Nephron progenitor cell (in vitro differentiated cells): Measurements from ENCODE around the gene CALML5.

ENCODE experiments used
- DNase-seq: peaks from one replicate; pipeline ENCODE4 v3.0.0; 2021
- H3K27ac Mint-ChIP-seq: 2 replicates; pipeline ENCODE4 v1.8.0; 2021; ENCODE audit warnings: mild to moderate bottlenecking, moderate library complexity, mixed read lengths
- H3K27me3 Mint-ChIP-seq: 2 replicates; pipeline ENCODE4 v1.8.0; 2021; ENCODE audit warnings: mild to moderate bottlenecking, low read depth, mixed read lengths; ENCODE audit not compliant: poor library complexity
- H3K36me3 Mint-ChIP-seq: 2 replicates; pipeline ENCODE4 v1.8.0; 2021; ENCODE audit warnings: low read depth, mixed read lengths
- H3K4me1 Mint-ChIP-seq: 2 replicates; pipeline ENCODE4 v1.8.0; 2021; ENCODE audit warnings: mixed read lengths
- H3K4me3 Mint-ChIP-seq: 2 replicates; pipeline ENCODE4 v1.8.0; 2021; ENCODE audit warnings: mild to moderate bottlenecking, moderate library complexity, mixed read lengths
- H3K9me3 Mint-ChIP-seq: 2 replicates; pipeline ENCODE4 v1.8.0; 2021; ENCODE audit warnings: mild to moderate bottlenecking, moderate library complexity, mixed read lengths
- CTCF ChIP-seq: fragments of 200-600 bp; sonication (generic); IDR thresholded peaks from 2 replicates; pipeline ENCODE4 v1.5.0; 2021; ENCODE audit warnings: antibody characterized with exemption

The CALML5 gene

GRCh38 chr10:5498791-5499492 lies 428 bp downstream of the CALML5 start:
- TF ChIP-seq CTCF: no peak
- Mint-ChIP-seq H3K27me3 (no peaks in the 10 kb centered on the region), H3K9me3 (no peaks in the 10 kb centered on the region), H3K4me3 (no peak overlapping the region), H3K4me1 (peaks cover 29% of the 10 kb centered on the region), H3K36me3 (no peaks in the 10 kb centered on the region), H3K27ac (no peak overlapping the region)
- no peak for DNase-seq

GRCh38 chr10:5497948-5498730 lies 1.2 kb downstream of the CALML5 start:
- DNase-seq: no peak
- no peak for TF ChIP-seq CTCF
- H3K36me3 Mint-ChIP-seq: no peaks in the 10 kb centered on the region
- H3K4me1 Mint-ChIP-seq: peaks cover 36% of the 10 kb centered on the region
- H3K9me3 Mint-ChIP-seq: no peaks in the 10 kb centered on the region
- no peak overlapping the region for H3K4me3 Mint-ChIP-seq
- H3K27me3 Mint-ChIP-seq: no peaks in the 10 kb centered on the region
- H3K27ac Mint-ChIP-seq: no peak overlapping the region

DNA sequence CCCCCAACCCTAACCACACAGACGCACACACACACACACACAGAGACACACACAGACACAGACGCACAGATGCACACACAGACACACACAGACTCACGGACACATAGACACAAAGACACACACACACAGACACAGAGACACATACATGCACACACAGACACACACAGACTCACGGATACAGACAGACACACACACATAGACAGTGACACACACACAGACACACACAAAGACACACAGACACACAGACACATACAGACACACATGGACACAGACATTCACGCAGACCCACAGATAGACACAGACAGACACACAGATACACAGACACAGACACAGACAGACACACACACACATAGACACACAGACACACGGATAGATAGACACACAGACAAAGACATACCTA lies 2.1 kb downstream of the CALML5 start:
- peaks cover 30% of the 10 kb centered on the region for H3K4me1 Mint-ChIP-seq
- no peak for TF ChIP-seq CTCF
- DNase-seq: no peak
- peaks cover 2% of the 10 kb centered on the region for H3K9me3 Mint-ChIP-seq
- no peak overlapping the region for H3K27ac Mint-ChIP-seq
- H3K36me3 Mint-ChIP-seq: no peaks in the 10 kb centered on the region
- no peaks in the 10 kb centered on the region for H3K27me3 Mint-ChIP-seq
- no peak overlapping the region for H3K4me3 Mint-ChIP-seq

DNA sequence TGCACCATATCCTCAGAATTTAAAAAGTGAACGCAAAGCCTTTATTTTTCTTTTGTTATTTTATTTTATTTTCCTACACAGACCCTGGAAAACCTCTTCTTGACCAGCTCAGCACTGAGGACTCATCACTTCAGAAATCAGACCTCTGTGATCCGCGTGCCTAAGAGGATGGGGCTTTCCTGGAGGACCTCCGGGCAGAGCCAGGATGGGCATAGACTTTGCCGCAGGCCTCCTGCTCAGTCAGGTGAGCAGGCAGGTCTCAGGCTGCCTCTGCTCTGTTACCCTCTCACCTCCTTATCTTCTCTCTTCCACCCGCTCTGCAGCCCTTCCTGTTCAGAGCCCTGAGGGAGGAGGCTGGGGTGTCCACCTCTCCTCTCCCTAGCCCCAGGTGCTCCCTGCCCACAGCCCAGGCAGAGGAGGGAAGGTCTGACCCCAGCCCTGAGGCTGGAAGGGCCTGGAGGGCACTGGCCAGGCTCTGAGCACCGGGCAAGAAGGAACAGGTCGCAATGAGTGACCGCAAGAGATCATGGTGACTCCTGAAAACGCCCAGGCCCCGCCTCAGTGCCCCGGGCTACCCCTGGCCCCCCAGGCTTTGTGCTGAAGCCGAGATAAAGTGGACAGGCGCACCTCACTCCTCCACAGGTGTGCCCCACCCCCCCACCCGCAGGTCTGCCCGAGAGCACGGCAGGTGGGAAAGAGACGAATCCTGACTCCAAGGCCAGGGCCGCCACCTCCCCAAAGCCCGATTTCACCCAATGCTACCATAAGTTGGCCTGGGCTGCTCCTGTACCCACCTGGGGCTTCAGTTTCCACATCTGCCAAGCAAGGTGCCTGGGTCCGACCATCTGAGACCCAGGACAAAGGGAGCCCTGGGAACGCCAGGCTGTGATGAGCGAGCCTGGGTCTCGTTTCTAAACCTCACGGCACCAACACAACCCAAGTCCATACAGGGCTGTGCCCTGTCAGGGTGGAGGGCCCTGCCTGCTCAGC lies 2.8 kb downstream of the CALML5 start:
- Mint-ChIP-seq H3K36me3 (no peaks in the 10 kb centered on the region), H3K4me3 (no peak overlapping the region), H3K27ac (no peak overlapping the region), H3K9me3 (peaks cover 8% of the 10 kb centered on the region), H3K4me1 (peaks cover 30% of the 10 kb centered on the region), H3K27me3 (no peaks in the 10 kb centered on the region)
- no peak for TF ChIP-seq CTCF
- DNase-seq: no peak

GRCh38 chr10:5494611-5495010 lies 4.8 kb downstream of the CALML5 start:
- peaks cover 8% of the 10 kb centered on the region for H3K9me3 Mint-ChIP-seq
- no peak for TF ChIP-seq CTCF
- DNase-seq: no peak
- H3K4me1 Mint-ChIP-seq: peaks cover 24% of the 10 kb centered on the region
- no peak overlapping the region for H3K27ac Mint-ChIP-seq
- no peaks in the 10 kb centered on the region for H3K27me3 Mint-ChIP-seq
- no peak overlapping the region for H3K4me3 Mint-ChIP-seq
- H3K36me3 Mint-ChIP-seq: no peaks in the 10 kb centered on the region
